ENCODE data around the gene HRH4.

The HRH4 gene

DNA sequence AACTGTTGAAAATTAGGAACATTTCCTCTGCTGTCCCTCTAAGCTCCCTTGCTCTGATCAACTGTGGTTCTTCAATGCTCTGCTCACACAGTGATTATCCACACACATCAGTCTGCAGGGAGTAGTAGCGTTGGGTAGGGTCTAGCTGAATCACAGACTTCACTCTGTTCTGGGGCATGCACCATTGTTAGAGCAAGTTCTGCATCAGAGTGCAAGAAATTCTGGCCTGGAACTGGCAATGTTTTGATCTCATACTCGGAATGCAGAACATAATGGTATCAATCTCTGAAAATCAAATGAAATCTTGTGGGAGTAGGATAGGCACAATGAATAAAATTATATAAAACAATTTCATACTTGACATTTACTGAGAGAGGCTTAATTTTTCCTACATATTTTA, 55.3 kb downstream of the HRH4 start:
- FAIRE-seq, result no peak

DNA sequence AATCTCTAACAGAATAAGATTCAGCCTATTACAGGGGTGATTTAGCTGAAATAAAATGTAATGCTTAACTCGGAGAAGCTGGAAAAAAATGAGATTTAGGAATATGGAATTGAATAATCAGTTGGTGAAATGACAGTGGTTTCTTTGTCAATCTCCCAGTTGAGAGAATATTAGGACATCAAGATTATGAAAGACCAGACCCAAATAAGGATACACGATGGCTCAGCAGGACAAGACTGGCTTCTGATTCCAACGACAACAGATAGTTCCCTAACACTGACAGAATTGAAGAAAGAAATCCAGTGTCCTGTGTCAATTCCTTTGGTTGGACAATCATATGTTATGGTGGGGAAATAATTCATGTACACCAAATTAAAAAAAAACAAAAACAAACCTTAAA, 55.8 kb downstream of the HRH4 start:
- FAIRE-seq, result no peak

DNA sequence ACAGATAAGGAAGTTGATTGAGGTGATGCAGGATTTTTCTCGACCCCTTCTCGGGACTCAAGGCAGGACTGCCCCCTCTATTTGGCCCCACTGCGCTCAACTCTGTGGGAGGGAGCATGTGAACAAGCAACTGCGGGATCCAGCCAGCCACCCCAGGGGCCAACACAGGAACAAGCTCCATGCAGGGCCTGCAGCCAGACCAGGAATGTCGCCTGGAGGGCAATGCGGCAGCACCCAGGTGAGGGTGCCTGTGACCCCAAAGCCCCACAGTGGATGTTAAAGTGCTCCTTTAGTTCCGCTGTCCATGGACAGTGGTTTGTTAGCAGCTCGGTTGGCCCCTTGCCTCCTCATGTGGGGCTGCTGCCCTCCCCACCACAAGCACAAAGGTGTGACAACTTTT, 57.1 kb downstream of the HRH4 start:
- FAIRE-seq, result no peak

DNA sequence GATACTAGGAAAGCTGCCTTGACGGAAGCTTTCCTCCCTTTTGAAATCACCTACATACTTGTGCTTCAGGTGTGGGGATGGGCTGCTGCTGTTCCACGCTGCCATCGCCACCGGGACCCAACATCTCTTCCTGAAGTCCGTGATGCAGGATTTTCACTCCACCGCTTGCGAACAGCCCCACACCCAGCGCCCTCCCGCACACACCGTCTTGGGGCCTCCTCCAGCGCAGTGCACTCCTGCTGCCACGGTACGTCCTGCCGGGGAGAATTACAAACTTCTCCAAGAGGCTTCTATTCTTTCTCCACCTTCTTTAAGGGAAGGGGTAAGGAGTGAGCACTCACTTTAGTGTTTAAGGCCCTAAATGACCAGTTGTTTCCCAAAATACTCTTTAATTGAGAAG, 58.2 kb downstream of the HRH4 start:
- no peak for FAIRE-seq
